LNCaP clone FGC (cell line): ENCODE data around the gene ACACA.

Experiments
- DNase-seq: peaks from one replicate; pipeline ENCODE4 v3.0.0-alpha.2; 2011; ENCODE audit warnings: low read depth
- H3K4me3 ChIP-seq: 2 replicates; pipeline ENCODE4 v1.5.1; 2011; ENCODE audit warnings: mild to moderate bottlenecking, low read depth, low read length, control low read depth
- CTCF ChIP-seq: IDR thresholded peaks from 2 replicates; pipeline ENCODE4 v1.5.1; 2012; ENCODE audit warnings: mild to moderate bottlenecking; ENCODE audit not compliant: control insufficient read depth, insufficient read depth; ENCODE audit errors: extremely low read depth

ACACA gene

GRCh38 chr17:37188157-37188556 is 218.5 kb downstream of the ACACA start:
- no peak for TF ChIP-seq CTCF
- H3K4me3 ChIP-seq: peak overlapping the region; percentile 16
- peak; percentile 93 for DNase-seq

- no peak for DNase-seq
- TF ChIP-seq CTCF: no peak
- no peak overlapping the region for H3K4me3 ChIP-seq
Observed at GRCh38 chr17:37187262-37187661, 219.4 kb downstream of the ACACA start.

GRCh38 chr17:37182786-37183465 is 223.7 kb downstream of the ACACA start:
- no peak for TF ChIP-seq CTCF
- H3K4me3 ChIP-seq: no peak overlapping the region
- DNase-seq: peak; percentile 74

- H3K4me3 ChIP-seq: no peak overlapping the region
- TF ChIP-seq CTCF: no peak
- no peak for DNase-seq
Observed at GRCh38 chr17:37180376-37180775, 226.3 kb downstream of the ACACA start.

- no peak for TF ChIP-seq CTCF
- no peak for DNase-seq
- no peak overlapping the region for H3K4me3 ChIP-seq
Observed at GRCh38 chr17:37179893-37180292, 226.7 kb downstream of the ACACA start.

- DNase-seq: peak; percentile 45
Observed at GRCh38 chr17:37177254-37177870, 229.3 kb downstream of the ACACA start.

More at GRCh38 chr17:37177254-37177870, 229.3 kb downstream of the ACACA start:
- H3K4me3 ChIP-seq: no peak overlapping the region
- no peak for TF ChIP-seq CTCF
